Erythroblast (primary cell): ENCODE measurements around the gene KRTAP17-1.

Source experiments
- GATA1 ChIP-seq: IDR thresholded peaks from 2 replicates; pipeline ENCODE4 v1.6.1; 2011; ENCODE audit warnings: low read depth, mild to moderate bottlenecking, control low read depth, low read length, moderate library complexity
- POLR2A ChIP-seq: IDR thresholded peaks from 2 replicates; pipeline ENCODE4 v1.6.1; 2011; ENCODE audit warnings: mild to moderate bottlenecking, low read length

DNA sequence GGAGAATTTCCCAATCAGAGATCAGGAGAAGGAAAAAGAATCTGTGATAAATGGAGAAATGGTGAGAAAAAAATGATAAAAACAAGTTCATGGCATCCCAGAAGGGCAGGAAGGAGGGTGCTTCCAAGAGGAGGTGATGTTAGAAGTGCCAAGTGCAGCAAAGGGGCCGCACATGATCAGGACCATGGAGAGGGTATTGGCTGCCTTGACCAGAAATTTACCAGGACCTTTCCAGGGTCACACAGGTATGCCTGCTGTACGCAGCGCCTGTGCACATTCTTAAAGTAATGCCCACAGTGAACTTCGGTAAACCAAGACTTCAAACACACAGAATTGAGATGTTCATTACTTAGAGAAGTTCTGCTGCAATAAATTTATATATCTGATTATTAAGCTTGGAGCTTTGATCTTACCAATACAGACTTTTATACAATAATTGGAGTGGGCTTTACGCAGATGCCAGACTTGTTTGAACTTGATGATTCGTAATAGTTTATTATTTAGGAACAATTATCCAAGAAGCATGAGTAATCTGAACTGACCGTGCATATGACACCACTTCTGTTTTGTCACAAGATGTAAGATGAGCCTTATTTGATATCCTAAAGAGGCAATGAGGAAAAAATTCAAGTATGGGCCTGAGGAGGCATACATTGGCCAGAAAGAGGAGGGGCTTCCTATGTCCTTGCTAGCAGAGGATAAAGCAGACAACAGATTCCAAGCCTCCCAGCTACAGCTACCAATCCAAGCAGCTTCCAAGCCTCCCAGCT lies 37.3 kb upstream of the KRTAP17-1 start:
- TF ChIP-seq GATA1 (no peak), POLR2A (no peak)
